ENCODE results near the gene PLS1. TPM values are rescaled to one million over a fixed set of nuclear protein-coding genes. Genes with fewer than 3 reads are reported as not detected.
A peak's percentile ranks its signal among the peaks of the same experiment; 100 is the strongest.

Gene PLS1
- total RNA-seq, 1 donor from 2014 or later: 2.4 TPM

GRCh38 chr3:142652826-142653292 lies 56.7 kb downstream of the PLS1 start:
- DNase-seq (ENCODE audit: low spot score): no peak
- Mint-ChIP-seq H3K4me1 (ENCODE audit: low read depth) (peaks cover 8% of the 10 kb centered on the region), H3K27ac (ENCODE audit: unreplicated experiment) (no peak overlapping the region), H3K4me3 (ENCODE audit: unreplicated experiment) (no peak overlapping the region), H3K36me3 (ENCODE audit: low read depth) (no peaks in the 10 kb centered on the region), H3K9me3 (ENCODE audit: low read depth) (no peaks in the 10 kb centered on the region), H3K27me3 (ENCODE audit: low read depth) (no peaks in the 10 kb centered on the region)
- TF ChIP-seq CTCF (IDR thresholded peaks at IDR 0.05): no peak

- Mint-ChIP-seq H3K27ac (ENCODE audit: unreplicated experiment) (no peak overlapping the region), H3K4me1 (ENCODE audit: low read depth) (peaks cover 8% of the 10 kb centered on the region), H3K36me3 (ENCODE audit: low read depth) (no peaks in the 10 kb centered on the region), H3K4me3 (ENCODE audit: unreplicated experiment) (no peak overlapping the region), H3K27me3 (ENCODE audit: low read depth) (no peaks in the 10 kb centered on the region), H3K9me3 (ENCODE audit: low read depth) (no peaks in the 10 kb centered on the region)
- no peak for TF ChIP-seq CTCF (IDR thresholded peaks at IDR 0.05)
- DNase-seq (ENCODE audit: low spot score): no peak
These were observed 60.4 kb downstream of the PLS1 start for GRCh38 chr3:142656575-142656974.

DNA sequence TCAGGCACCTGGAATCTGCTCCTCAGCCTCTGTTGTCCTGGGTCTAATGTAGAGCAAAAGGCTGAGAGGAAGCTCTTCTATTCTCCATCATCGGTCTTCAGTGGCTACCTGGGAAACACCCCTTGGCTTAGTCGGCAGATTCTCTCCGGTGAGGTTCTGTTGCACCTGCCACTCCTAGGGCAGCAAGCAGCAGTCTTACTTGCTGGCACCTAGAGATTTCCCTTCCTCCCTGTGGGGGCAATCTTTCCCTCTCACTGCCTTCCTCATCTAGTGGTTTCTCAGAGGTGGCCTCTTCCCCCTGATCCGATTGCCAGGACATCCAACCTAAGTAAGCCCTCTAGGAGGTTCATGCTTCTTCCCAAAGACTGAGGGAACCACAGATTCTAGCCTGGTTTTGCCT lies 60.8 kb downstream of the PLS1 start:
- no peak for DNase-seq (ENCODE audit: low spot score)
- Mint-ChIP-seq H3K4me1 (ENCODE audit: low read depth) (peaks cover 8% of the 10 kb centered on the region), H3K36me3 (ENCODE audit: low read depth) (no peaks in the 10 kb centered on the region), H3K27me3 (ENCODE audit: low read depth) (no peaks in the 10 kb centered on the region), H3K9me3 (ENCODE audit: low read depth) (no peaks in the 10 kb centered on the region), H3K4me3 (ENCODE audit: unreplicated experiment) (no peak overlapping the region), H3K27ac (ENCODE audit: unreplicated experiment) (peak overlapping the region; percentile 59)
- no peak for TF ChIP-seq CTCF (IDR thresholded peaks at IDR 0.05)

DNA sequence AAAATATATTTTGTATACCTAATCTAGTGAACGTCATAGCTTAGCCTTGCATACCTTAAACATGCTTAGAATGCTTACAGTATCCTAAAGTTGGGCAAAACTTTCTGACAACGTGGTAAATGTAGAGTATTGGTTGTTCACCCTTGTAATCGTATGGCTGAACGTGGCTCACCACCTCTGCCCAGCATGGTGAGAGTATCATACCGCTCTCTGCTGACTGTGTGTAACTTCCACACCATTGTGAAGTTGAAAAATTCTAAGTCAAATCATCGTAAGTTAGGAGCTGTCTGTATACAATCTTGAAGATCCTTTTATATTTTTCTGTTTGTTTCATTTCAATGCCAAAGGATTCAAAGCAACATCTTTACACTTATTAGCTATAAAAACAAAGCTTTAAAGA lies 64.2 kb downstream of the PLS1 start:
- Mint-ChIP-seq H3K4me1 (ENCODE audit: low read depth) (peaks cover 7% of the 10 kb centered on the region), H3K27me3 (ENCODE audit: low read depth) (no peaks in the 10 kb centered on the region), H3K9me3 (ENCODE audit: low read depth) (no peaks in the 10 kb centered on the region), H3K27ac (ENCODE audit: unreplicated experiment) (no peak overlapping the region), H3K4me3 (ENCODE audit: unreplicated experiment) (no peak overlapping the region), H3K36me3 (ENCODE audit: low read depth) (no peaks in the 10 kb centered on the region)
- no peak for TF ChIP-seq CTCF (IDR thresholded peaks at IDR 0.05)
- DNase-seq (ENCODE audit: low spot score): no peak

DNA sequence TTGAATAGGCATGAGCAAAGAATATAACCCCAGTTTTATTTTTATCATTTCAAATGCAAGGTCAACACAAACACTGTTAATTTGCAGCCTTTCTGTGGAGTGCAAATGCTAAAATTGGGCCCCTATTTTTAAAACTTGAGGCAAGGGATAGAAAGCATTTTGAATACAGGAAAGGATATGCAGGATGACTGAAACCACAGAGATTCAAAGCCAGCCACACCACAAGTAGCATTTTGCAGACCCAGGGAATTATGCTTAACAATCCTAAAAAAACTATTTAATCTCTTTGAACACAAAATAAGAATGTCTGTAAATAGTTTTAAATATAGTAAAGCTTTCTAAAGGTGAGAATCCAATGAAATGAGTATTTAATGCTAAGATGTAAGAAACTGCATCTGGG lies 64.7 kb downstream of the PLS1 start:
- Mint-ChIP-seq H3K4me3 (ENCODE audit: unreplicated experiment) (no peak overlapping the region), H3K27me3 (ENCODE audit: low read depth) (no peaks in the 10 kb centered on the region), H3K4me1 (ENCODE audit: low read depth) (peaks cover 7% of the 10 kb centered on the region), H3K9me3 (ENCODE audit: low read depth) (no peaks in the 10 kb centered on the region), H3K27ac (ENCODE audit: unreplicated experiment) (no peak overlapping the region), H3K36me3 (ENCODE audit: low read depth) (no peaks in the 10 kb centered on the region)
- TF ChIP-seq CTCF (IDR thresholded peaks at IDR 0.05): no peak
- no peak for DNase-seq (ENCODE audit: low spot score)

Data from chondrocyte (in vitro differentiated cells).